Pons (tissue), 1 donor: ENCODE results near the gene ALKBH5.

Source experiments
- DNase-seq: peaks from one replicate; pipeline ENCODE4 v3.0.0-alpha.2; 2016; ENCODE audit warnings: low spot score

The ALKBH5 gene

DNA sequence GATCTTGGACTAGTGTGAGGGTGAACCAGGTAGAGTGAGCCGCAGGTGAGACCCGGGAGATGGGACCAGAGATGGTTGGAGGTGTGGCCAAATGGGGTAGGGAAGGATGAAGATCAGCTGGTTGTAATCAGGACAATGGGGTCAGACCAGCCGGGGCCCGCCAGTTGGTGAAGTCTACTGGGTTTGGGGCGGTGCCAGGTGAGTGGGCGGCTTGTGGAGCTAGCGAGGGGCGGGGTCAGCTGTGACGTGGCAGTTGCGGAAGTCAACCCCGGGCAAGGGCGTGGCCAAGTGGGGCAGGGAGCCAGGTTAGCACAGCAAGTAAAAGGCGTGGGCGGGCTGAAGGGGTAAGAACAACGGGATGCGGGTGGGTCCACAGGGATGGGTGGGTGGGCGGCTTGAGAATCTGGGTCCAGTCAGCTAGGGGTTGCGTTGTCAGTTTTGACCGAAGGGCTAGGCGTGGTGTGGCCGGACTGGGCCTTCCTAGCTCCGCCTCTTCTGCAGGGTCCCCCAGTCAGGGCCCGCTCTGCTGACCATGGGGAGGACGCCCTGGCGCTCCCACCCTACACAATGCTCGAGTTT, 25.5 kb upstream of the ALKBH5 start:
- peak; percentile 66 for DNase-seq

GRCh38 chr17:18159551-18160120, 24.0 kb upstream of the ALKBH5 start:
- DNase-seq = no peak

DNA sequence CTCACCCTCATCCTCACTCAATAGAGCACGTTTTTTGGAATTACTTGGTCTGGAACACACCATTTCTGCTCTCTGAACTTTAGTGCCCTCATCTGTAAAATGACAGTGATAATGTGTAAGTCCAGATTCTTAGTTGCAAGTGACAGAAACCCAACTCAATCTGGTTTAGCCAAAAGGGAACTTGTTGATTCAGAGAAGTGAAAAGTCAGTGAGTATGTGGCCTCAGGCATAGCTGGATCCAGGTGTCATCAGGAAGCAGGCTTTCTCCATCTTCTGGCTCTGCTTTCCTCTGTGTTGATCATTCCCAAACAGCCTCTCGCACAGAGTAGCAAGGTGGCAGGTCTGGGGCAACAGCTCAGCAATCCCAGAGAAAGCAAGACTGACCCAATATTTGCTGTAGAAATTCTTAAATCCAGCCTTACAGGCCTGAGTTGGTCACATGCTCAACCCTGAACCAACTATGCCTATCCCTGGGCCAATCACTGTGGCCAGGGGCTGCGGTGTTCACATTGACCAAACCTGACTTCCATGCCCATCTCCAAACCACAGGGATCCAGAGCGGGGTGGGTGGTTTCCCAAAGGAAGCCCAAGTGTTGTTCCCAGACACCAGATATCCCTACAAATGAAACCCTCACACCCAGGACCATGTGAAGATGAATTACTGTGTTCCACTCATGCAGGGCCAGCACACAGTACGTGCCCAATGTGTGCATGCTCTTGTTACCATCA, 23.3 kb upstream of the ALKBH5 start:
- no peak for DNase-seq

DNA sequence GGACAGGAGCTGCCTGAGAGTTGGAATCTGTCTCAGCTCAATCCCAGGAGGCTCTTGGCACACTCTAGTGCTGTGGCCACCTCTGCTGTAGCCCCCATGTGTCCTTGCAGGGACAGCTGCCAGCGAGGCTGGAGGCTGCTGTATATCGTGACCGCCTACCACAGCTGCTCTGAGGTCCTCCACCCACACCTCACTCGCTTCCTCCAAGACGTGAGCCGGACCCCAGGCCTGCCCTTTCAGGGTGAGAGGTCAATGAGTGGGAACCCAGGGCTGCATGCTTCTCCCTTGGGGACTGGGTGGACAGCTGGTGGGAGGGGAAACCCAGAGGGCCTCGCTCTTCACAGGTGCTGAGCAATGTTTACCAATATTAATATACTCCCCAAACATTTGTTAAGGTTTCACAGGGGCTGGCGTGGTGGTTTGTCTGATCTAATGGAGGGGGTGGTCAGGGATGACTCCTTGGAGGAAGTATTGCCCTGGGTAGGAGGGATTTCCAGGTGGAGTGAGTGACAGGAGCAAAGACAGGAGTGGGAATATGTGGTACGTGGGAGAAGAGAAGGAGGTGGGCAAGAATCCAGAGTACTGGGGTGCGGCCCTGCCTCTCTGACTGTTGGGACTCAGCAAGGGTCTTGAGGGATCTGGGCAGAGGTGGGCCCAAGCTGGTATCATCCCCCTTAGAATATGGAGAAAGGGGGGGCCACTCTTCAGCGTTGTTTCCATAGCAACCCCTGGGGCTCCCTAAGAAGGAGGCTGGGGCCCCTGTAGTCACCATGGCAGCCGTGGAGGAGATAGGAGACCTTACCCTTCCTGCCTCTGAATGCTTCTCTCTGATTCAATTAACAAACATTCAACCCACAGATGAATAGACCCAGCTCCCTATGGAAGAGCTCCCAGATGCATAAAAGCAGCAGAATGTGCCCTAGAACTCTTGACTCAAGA, 22.2 kb upstream of the ALKBH5 start:
- no peak for DNase-seq

DNA sequence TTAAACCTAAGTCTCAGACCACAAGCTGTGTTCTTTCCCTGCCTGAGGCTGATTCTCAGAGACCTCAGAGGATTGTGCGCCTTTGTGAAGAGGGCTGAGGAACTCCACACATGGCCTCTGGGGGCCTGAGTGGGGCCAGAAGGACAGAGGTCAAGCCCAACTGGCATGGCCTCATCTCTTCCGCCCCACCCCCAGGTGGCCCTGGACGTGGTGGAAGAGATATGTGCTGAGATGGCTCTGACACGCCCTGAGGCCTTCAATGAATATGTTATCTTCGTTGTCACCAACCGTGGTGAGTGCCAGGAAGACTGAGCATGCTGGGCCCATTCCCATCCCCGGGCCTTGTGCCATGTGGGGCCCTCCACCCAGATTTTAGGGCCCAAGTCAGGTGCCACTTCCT, 20.1 kb upstream of the ALKBH5 start:
- no peak for DNase-seq

DNA sequence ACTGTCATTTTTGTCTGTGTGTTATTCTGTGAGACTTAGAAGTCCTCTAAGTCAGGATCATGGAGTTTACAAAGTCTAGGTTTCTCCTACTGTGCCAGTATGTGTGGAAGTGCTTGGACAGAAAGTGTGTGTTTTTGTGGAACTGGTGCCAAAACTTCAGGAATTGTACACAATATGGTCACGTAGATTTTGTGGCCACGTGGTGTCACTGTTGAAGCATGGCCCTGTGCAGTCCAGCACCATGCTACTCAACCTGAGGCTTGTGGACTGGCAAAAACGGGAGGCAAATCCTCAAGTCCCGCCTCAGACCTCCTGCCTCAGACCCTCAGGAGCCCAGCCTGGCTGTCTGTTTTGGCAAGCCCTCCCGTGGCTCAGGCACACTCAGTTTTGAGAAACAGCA, 16.7 kb upstream of the ALKBH5 start:
- DNase-seq = no peak

GRCh38 chr17:18167421-18167820, 16.2 kb upstream of the ALKBH5 start:
- DNase-seq = no peak

DNA sequence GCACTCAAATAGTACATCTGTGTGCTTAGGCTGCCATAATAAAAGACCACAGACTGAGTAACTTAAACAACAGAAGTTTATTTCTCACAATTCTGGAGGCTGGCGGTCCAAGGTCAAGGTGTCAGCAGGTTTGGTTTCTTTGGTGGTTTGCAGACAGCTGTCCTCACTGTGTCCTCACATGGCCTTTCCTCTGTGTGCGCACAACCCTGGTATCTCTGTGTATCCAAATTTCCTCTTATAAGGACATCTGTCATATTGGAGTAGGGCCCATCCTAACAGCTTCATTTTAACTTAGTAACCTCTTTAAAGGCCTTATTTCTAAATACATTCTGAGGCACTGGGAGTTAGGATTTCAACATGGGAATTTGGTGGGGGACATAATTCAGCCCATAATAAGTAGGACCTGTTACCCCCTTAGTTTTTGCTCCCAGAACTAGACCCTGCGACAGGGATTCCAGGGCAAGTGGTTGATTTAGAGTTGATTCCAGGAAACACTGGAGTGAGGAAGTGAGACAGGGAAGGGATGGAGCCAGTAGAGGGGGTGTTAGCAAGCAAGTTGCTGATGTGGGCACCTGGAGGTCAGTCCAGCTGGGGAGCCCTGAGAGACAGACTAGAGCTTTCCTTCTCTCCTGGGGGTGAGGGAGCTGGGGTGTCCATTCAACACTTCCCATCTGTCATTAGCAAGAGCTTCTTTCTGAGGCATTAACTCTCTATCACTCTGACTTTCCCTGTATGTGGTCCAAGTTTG, 10.9 kb upstream of the ALKBH5 start:
- no peak for DNase-seq

- DNase-seq = no peak
These were observed 9.9 kb upstream of the ALKBH5 start for GRCh38 chr17:18173740-18174139.

- DNase-seq = peak; percentile 70
These were observed 7.5 kb upstream of the ALKBH5 start for GRCh38 chr17:18176176-18176575.

- no peak for DNase-seq
These were observed 6.5 kb upstream of the ALKBH5 start for GRCh38 chr17:18177133-18177532.

DNA sequence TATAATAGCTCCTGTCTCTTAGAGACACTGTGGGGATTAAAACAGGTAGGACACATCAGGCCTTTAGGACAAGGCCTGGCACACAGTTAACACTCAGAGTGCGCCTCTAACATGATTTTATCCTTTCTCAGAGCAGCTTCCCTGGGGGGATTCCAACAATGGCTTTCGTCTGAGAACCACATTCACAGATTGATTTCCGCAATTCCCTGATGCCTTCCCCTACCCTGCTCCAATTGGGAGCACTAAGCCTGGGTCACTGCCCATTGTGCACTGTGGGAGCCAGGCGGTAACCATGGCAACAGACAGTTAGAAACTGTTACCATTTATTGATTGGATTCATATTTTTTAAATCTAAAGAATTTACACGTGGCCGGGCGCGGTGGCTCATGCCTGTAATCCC, 5.9 kb upstream of the ALKBH5 start:
- no peak for DNase-seq

- DNase-seq = no peak
These were observed 4.4 kb upstream of the ALKBH5 start for GRCh38 chr17:18179196-18179595.

DNA sequence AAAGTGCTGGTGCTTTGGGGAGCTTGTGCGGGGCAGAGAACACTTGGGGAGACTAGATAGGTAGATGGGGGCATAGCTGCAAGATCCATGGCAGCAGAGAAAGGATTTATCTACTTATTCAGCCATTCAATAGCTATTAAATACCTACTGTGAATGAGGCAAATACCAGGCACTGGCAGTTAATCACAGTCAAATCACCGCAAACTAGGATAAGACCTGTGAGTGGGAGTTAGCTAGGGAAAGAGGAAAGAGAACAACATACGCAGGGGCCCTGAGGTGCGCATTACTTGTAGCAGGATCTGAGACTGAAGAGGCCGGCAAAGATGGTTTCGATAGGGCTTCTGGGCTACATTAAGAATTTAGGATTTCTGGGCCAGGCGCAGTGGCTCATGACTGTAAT, 3.8 kb upstream of the ALKBH5 start:
- no peak for DNase-seq

GRCh38 chr17:18181358-18181757, 2.3 kb upstream of the ALKBH5 start:
- DNase-seq = no peak

GRCh38 chr17:18182110-18182977, 1.3 kb upstream of the ALKBH5 start:
- DNase-seq = no peak

DNA sequence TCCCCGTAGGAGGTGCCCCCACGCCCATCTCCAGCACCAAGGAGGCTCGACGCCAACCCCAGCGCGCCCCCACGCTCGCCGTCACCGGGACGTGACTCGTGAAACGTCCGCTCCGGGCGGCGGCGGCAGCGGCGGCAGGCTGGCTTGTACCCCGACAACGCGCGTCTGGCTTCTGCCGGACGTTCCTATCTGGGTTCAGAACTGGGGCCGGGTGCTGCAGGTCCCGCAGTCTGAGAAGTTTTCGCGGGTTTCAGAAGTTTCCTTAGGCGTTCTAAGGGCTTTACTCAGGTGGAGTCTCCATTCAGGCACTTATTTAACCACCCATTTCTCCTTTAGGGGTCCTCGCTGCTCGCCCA, 672 bp upstream of the ALKBH5 start:
- DNase-seq = no peak

DNA sequence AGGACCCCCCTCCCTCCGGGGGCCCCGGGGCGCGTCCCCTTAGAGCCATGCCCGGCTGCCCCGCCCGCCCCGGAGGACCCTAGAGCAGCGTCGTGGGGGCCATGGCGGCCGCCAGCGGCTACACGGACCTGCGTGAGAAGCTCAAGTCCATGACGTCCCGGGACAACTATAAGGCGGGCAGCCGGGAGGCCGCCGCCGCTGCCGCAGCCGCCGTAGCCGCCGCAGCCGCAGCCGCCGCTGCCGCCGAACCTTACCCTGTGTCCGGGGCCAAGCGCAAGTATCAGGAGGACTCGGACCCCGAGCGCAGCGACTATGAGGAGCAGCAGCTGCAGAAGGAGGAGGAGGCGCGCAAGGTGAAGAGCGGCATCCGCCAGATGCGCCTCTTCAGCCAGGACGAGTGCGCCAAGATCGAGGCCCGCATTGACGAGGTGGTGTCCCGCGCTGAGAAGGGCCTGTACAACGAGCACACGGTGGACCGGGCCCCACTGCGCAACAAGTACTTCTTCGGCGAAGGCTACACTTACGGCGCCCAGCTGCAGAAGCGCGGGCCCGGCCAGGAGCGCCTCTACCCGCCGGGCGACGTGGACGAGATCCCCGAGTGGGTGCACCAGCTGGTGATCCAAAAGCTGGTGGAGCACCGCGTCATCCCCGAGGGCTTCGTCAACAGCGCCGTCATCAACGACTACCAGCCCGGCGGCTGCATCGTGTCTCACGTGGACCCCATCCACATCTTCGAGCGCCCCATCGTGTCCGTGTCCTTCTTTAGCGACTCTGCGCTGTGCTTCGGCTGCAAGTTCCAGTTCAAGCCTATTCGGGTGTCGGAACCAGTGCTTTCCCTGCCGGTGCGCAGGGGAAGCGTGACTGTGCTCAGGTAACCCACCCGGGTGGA, 759 bp downstream of the ALKBH5 start:
- DNase-seq = peak; percentile 36

GRCh38 chr17:18185391-18185790, 1.8 kb downstream of the ALKBH5 start:
- peak; percentile 51 for DNase-seq
